ENCODE data around the gene ARGFX. TPM values are rescaled to one million over a fixed set of nuclear protein-coding genes. Genes with fewer than 3 reads are reported as not detected.

The ARGFX gene
- total and polyA plus RNA-seq, 2 experiments from 2014 or later = not detected

DNA sequence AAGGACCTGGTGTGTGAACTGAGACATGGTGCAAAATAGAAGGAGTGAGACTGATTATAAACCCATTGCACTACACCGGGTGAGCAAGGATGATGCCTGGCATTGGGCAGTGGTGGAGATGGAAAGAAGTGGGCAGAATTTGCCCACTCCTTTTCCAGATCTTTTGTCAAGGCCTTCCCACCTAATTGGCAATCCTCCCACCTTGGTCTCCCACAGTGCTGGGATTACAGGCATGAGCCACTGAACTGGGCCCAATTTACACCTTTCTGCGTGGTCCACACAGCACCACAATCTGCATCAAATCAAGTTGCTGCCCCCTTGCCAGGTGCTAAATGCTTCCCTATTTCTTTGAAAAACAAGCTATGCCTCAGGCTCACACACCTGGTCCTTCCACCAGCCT lies 30.8 kb downstream of the ARGFX start:
- H3K9me2 ChIP-seq (ENCODE audit: insufficient read depth) = no peaks in the 10 kb centered on the region
- H3K4me3 ChIP-seq = no peak overlapping the region
- Mint-ChIP-seq H3K36me3 (ENCODE audit: low read depth) (no peaks in the 10 kb centered on the region; the same call in 2 of the 3 replicates), H3K4me1 (peaks cover 47% of the 10 kb centered on the region), H3K4me3 (no peak overlapping the region), H3K27me3 (ENCODE audit: insufficient read depth, low read depth, poor library complexity) (peaks cover 7% of the 10 kb centered on the region), H3K27ac (peak overlapping the region; percentile 55; the same call in 1 of the 2 replicates), H3K9me3 (no peaks in the 10 kb centered on the region)
- DNase-seq (ENCODE audit: low spot score) (no peak), ATAC-seq (no peak)
- no peaks in the 10 kb centered on the region for H3F3A ChIP-seq (replicated peaks; ENCODE audit: low read depth)
- TF ChIP-seq POLR2AphosphoS5 (IDR thresholded peaks at IDR 0.05; ENCODE audit: low read depth) = no peak
- TF ChIP-seq JUNB (IDR thresholded peaks at IDR 0.05; ENCODE audit: unreplicated experiment) = no peak
- TF ChIP-seq NANOG (IDR thresholded peaks at IDR 0.05; ENCODE audit: borderline replicate concordance) = no peak
- no peak for TF ChIP-seq EZH2phosphoT487 (IDR thresholded peaks at IDR 0.05; ENCODE audit: unreplicated experiment)
- TF ChIP-seq, protein P1, sequence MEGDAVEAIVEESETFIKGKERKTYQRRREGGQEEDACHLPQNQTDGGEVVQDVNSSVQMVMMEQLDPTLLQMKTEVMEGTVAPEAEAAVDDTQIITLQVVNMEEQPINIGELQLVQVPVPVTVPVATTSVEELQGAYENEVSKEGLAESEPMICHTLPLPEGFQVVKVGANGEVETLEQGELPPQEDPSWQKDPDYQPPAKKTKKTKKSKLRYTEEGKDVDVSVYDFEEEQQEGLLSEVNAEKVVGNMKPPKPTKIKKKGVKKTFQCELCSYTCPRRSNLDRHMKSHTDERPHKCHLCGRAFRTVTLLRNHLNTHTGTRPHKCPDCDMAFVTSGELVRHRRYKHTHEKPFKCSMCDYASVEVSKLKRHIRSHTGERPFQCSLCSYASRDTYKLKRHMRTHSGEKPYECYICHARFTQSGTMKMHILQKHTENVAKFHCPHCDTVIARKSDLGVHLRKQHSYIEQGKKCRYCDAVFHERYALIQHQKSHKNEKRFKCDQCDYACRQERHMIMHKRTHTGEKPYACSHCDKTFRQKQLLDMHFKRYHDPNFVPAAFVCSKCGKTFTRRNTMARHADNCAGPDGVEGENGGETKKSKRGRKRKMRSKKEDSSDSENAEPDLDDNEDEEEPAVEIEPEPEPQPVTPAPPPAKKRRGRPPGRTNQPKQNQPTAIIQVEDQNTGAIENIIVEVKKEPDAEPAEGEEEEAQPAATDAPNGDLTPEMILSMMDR (conservative IDR thresholded peaks at IDR 0.05; ENCODE audit: low read depth in 2 of 2) = no peak
- TF ChIP-seq EZH2 (IDR thresholded peaks at IDR 0.05; ENCODE audit: low read depth, unreplicated experiment) = no peak
- no peak for TF ChIP-seq ZNF114 (CRISPR knock-in tag; IDR thresholded peaks at IDR 0.05)
- TF ChIP-seq, protein P2, sequence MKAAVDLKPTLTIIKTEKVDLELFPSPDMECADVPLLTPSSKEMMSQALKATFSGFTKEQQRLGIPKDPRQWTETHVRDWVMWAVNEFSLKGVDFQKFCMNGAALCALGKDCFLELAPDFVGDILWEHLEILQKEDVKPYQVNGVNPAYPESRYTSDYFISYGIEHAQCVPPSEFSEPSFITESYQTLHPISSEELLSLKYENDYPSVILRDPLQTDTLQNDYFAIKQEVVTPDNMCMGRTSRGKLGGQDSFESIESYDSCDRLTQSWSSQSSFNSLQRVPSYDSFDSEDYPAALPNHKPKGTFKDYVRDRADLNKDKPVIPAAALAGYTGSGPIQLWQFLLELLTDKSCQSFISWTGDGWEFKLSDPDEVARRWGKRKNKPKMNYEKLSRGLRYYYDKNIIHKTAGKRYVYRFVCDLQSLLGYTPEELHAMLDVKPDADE (IDR thresholded peaks at IDR 0.05) = no peak
- TF ChIP-seq, protein P3, sequence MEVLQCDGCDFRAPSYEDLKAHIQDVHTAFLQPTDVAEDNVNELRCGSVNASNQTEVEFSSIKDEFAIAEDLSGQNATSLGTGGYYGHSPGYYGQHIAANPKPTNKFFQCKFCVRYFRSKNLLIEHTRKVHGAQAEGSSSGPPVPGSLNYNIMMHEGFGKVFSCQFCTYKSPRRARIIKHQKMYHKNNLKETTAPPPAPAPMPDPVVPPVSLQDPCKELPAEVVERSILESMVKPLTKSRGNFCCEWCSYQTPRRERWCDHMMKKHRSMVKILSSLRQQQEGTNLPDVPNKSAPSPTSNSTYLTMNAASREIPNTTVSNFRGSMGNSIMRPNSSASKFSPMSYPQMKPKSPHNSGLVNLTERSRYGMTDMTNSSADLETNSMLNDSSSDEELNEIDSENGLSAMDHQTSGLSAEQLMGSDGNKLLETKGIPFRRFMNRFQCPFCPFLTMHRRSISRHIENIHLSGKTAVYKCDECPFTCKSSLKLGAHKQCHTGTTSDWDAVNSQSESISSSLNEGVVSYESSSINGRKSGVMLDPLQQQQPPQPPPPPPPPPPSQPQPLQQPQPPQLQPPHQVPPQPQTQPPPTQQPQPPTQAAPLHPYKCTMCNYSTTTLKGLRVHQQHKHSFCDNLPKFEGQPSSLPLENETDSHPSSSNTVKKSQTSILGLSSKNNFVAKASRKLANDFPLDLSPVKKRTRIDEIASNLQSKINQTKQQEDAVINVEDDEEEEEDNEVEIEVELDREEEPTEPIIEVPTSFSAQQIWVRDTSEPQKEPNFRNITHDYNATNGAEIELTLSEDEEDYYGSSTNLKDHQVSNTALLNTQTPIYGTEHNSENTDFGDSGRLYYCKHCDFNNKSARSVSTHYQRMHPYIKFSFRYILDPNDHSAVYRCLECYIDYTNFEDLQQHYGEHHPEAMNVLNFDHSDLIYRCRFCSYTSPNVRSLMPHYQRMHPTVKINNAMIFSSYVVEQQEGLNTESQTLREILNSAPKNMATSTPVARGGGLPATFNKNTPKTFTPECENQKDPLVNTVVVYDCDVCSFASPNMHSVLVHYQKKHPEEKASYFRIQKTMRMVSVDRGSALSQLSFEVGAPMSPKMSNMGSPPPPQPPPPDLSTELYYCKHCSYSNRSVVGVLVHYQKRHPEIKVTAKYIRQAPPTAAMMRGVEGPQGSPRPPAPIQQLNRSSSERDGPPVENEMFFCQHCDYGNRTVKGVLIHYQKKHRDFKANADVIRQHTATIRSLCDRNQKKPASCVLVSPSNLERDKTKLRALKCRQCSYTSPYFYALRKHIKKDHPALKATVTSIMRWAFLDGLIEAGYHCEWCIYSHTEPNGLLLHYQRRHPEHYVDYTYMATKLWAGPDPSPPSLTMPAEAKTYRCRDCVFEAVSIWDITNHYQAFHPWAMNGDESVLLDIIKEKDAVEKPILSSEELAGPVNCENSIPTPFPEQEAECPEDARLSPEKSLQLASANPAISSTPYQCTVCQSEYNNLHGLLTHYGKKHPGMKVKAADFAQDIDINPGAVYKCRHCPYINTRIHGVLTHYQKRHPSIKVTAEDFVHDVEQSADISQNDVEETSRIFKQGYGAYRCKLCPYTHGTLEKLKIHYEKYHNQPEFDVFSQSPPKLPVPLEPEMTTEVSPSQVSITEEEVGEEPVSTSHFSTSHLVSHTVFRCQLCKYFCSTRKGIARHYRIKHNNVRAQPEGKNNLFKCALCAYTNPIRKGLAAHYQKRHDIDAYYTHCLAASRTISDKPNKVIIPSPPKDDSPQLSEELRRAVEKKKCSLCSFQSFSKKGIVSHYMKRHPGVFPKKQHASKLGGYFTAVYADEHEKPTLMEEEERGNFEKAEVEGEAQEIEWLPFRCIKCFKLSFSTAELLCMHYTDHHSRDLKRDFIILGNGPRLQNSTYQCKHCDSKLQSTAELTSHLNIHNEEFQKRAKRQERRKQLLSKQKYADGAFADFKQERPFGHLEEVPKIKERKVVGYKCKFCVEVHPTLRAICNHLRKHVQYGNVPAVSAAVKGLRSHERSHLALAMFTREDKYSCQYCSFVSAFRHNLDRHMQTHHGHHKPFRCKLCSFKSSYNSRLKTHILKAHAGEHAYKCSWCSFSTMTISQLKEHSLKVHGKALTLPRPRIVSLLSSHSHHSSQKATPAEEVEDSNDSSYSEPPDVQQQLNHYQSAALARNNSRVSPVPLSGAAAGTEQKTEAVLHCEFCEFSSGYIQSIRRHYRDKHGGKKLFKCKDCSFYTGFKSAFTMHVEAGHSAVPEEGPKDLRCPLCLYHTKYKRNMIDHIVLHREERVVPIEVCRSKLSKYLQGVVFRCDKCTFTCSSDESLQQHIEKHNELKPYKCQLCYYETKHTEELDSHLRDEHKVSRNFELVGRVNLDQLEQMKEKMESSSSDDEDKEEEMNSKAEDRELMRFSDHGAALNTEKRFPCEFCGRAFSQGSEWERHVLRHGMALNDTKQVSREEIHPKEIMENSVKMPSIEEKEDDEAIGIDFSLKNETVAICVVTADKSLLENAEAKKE (CRISPR knock-in tag; IDR thresholded peaks at IDR 0.05) = no peak
- TF ChIP-seq STAT1 (IDR thresholded peaks at IDR 0.05; ENCODE audit: unreplicated experiment) = no peak
- TF ChIP-seq, protein P4, sequence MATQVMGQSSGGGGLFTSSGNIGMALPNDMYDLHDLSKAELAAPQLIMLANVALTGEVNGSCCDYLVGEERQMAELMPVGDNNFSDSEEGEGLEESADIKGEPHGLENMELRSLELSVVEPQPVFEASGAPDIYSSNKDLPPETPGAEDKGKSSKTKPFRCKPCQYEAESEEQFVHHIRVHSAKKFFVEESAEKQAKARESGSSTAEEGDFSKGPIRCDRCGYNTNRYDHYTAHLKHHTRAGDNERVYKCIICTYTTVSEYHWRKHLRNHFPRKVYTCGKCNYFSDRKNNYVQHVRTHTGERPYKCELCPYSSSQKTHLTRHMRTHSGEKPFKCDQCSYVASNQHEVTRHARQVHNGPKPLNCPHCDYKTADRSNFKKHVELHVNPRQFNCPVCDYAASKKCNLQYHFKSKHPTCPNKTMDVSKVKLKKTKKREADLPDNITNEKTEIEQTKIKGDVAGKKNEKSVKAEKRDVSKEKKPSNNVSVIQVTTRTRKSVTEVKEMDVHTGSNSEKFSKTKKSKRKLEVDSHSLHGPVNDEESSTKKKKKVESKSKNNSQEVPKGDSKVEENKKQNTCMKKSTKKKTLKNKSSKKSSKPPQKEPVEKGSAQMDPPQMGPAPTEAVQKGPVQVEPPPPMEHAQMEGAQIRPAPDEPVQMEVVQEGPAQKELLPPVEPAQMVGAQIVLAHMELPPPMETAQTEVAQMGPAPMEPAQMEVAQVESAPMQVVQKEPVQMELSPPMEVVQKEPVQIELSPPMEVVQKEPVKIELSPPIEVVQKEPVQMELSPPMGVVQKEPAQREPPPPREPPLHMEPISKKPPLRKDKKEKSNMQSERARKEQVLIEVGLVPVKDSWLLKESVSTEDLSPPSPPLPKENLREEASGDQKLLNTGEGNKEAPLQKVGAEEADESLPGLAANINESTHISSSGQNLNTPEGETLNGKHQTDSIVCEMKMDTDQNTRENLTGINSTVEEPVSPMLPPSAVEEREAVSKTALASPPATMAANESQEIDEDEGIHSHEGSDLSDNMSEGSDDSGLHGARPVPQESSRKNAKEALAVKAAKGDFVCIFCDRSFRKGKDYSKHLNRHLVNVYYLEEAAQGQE (IDR thresholded peaks at IDR 0.05; ENCODE audit: unreplicated experiment) = no peak
- no peak for TF ChIP-seq CREB1 (CRISPR knock-in tag; IDR thresholded peaks at IDR 0.05; ENCODE audit: low read depth)
- TF ChIP-seq ZNF331 (CRISPR knock-in tag; IDR thresholded peaks at IDR 0.05; ENCODE audit: low read depth) = no peak
- H3K4me2 ChIP-seq = no peak overlapping the region
- H3K27ac ChIP-seq (ENCODE audit: low read depth) = no peak overlapping the region
- peak overlapping the region; percentile 63; the same call in 1 of the 2 replicates for H2AFZ ChIP-seq
- no peaks in the 10 kb centered on the region for H3K79me2 ChIP-seq (replicated peaks; ENCODE audit: insufficient read depth)
- H3K4me1 ChIP-seq (ENCODE audit: insufficient read depth) = peaks cover 40% of the 10 kb centered on the region
- no peaks in the 10 kb centered on the region for H3K36me3 ChIP-seq (ENCODE audit: insufficient read depth)
- H3K27me3 ChIP-seq (ENCODE audit: insufficient read depth) = no peaks in the 10 kb centered on the region
- no peaks in the 10 kb centered on the region for H4K20me1 ChIP-seq (replicated peaks; ENCODE audit: insufficient read depth)
